ENCODE data around the gene RPS26. TPM values are rescaled to one million over a fixed set of nuclear protein-coding genes. Genes with fewer than 3 reads are reported as not detected.

Gene RPS26
- total and polyA plus RNA-seq, 2 donors (not counting 3 experiments of a cell fraction or from before 2014, with no cell fraction given): 57.3 to 1,847 TPM

GRCh38 chr12:56086096-56086495 is 44.4 kb downstream of the RPS26 start:
- dilution Hi-C loops (cut with MboI; ENCODE audit: extremely low pct_ligation_motif_present, low sequenced_read_pairs): no loop called here
- FAIRE-seq: no peak

More at GRCh38 chr12:56086096-56086495, 44.4 kb downstream of the RPS26 start:
- Histone ChIP-seq H3K27me3 (ENCODE audit: control insufficient read depth in 2 of 2, insufficient read depth in 2 of 2, low read length in 2 of 2) (peaks cover 1 to 3% of the 10 kb centered on the region in 2 experiments), H3K9me3 (replicated peaks; ENCODE audit: control insufficient read depth, insufficient read depth, low read length) (no peaks in the 10 kb centered on the region), H3K9ac (replicated peaks; ENCODE audit: extremely low read depth, insufficient read depth, low read length) (no peak overlapping the region), H3K9me1 (replicated peaks; ENCODE audit: control insufficient read depth, extremely low read depth, insufficient read depth, low read length) (no peaks in the 10 kb centered on the region), H3K4me2 (ENCODE audit: insufficient read depth, low read length) (no peak overlapping the region), H3K4me3 (replicated peaks in 1 of 3; ENCODE audit: insufficient read depth in 1 of 3, low read depth in 1 of 3, low read length in 3 of 3) (no peak overlapping the region), H3K4me1 (ENCODE audit: control insufficient read depth, extremely low read depth, insufficient read depth, low read length) (peaks cover 13% of the 10 kb centered on the region), H2AFZ (ENCODE audit: low read depth, low read length) (no peak overlapping the region), H3K27ac (ENCODE audit: insufficient read depth, low read depth, low read length) (no peak overlapping the region), H3K36me3 (ENCODE audit: control insufficient read depth in 2 of 2, extremely low read depth in 1 of 2, insufficient read depth in 2 of 2, low read length in 2 of 2) (no peaks in the 10 kb centered on the region), H3K79me2 (ENCODE audit: control insufficient read depth, insufficient read depth, low read length) (no peaks in the 10 kb centered on the region), H4K20me1 (replicated peaks; ENCODE audit: control insufficient read depth, extremely low read depth, insufficient read depth, low read length) (no peaks in the 10 kb centered on the region)
- CTCF ChIA-PET: interaction anchor here (1.1 to 2.9 kb wide), 4 partner anchors 10 to 239 kb away, joined by 3 to 35 read pairs (median 18); partner anchors contain the start of genes PA2G4 and SUOX
- DNase-seq (ENCODE audit: low read depth, low spot score): no peak
- intact Hi-C loops (cut with micrococcal nuclease): no loop called here
- BruUV-seq (replicated peaks): no TSS peak
- POLR2A ChIA-PET: no interaction called here
- TF ChIP-seq POLR2A (IDR thresholded peaks at IDR 0.05; ENCODE audit: low read depth, low read length) (no peak), MYC (IDR thresholded peaks at IDR 0.05; ENCODE audit: low read depth, low read length) (no peak), MAX (IDR thresholded peaks at IDR 0.05; ENCODE audit: insufficient read depth, insufficient read length) (no peak), EZH2 (IDR thresholded peaks at IDR 0.05; ENCODE audit: borderline replicate concordance, low read depth, low read length, severe bottlenecking) (no peak), POLR2AphosphoS5 (IDR thresholded peaks at IDR 0.05; ENCODE audit: insufficient read depth, low read depth, low read length) (no peak), GATA2 (IDR thresholded peaks at IDR 0.05; ENCODE audit: insufficient read depth, insufficient read length, low read depth, low read length) (no peak), JUN (IDR thresholded peaks at IDR 0.05; ENCODE audit: borderline replicate concordance, insufficient read depth, insufficient read length, low read depth) (no peak), FOS (IDR thresholded peaks at IDR 0.05; ENCODE audit: borderline replicate concordance, insufficient read depth, low read length) (no peak)
- TF ChIP-seq, protein P1, sequence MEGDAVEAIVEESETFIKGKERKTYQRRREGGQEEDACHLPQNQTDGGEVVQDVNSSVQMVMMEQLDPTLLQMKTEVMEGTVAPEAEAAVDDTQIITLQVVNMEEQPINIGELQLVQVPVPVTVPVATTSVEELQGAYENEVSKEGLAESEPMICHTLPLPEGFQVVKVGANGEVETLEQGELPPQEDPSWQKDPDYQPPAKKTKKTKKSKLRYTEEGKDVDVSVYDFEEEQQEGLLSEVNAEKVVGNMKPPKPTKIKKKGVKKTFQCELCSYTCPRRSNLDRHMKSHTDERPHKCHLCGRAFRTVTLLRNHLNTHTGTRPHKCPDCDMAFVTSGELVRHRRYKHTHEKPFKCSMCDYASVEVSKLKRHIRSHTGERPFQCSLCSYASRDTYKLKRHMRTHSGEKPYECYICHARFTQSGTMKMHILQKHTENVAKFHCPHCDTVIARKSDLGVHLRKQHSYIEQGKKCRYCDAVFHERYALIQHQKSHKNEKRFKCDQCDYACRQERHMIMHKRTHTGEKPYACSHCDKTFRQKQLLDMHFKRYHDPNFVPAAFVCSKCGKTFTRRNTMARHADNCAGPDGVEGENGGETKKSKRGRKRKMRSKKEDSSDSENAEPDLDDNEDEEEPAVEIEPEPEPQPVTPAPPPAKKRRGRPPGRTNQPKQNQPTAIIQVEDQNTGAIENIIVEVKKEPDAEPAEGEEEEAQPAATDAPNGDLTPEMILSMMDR (IDR thresholded peaks at IDR 0.05; ENCODE audit: extremely low read depth in 1 of 2, insufficient read depth in 1 of 2, low read depth in 1 of 2, low read length in 2 of 2): no peak

Data from endothelial cell of umbilical vein (primary cell).